Peyer's patch (tissue), 4 donors: ENCODE data around the gene IL1RL2. TPM values are rescaled to one million over a fixed set of nuclear protein-coding genes. Genes with fewer than 3 reads are reported as not detected.

Experiments used
- DNase-seq, 3 donors: peaks; one replicate each; pipeline ENCODE4 v3.0.0-alpha.2; 2017 to 2019
- H3K27ac ChIP-seq, 4 donors: fragments of 200-600 bp; sonication (generic); one replicate each; pipeline ENCODE4 v1.5.1; 2016 to 2019
- H3K27me3 ChIP-seq, 2 donors: fragments of 200-600 bp; sonication (generic); one replicate each; pipeline ENCODE4 v1.5.1; 2019
- H3K36me3 ChIP-seq, 3 donors: fragments of 200-600 bp; sonication (generic); one replicate each; pipeline ENCODE4 v1.5.1; 2016 to 2019
- H3K4me1 ChIP-seq, 4 donors: fragments of 200-600 bp; sonication (generic); one replicate each; pipeline ENCODE4 v1.5.1; 2016 to 2019
- H3K4me3 ChIP-seq, 4 donors: fragments of 200-600 bp; sonication (generic); 1 replicate in 3 of 4; 2 replicates in 1 of 4; pipeline ENCODE4 v1.5.1; 2016 to 2019; ENCODE audit warnings: mild to moderate bottlenecking in 1 of 4
- H3K9me3 ChIP-seq, 4 donors: fragments of 200-600 bp; sonication (generic); one replicate each; pipeline ENCODE4 v1.5.1; 2016 to 2019; ENCODE audit warnings: mild to moderate bottlenecking in 1 of 4
- POLR2A ChIP-seq, 2 donors: fragments of 450-650 bp; IDR thresholded peaks; one replicate each; pipeline ENCODE4 v1.5.1; 2017; ENCODE audit warnings: antibody characterized with exemption in 2 of 2, mild to moderate bottlenecking in 2 of 2, moderate library complexity in 2 of 2
- total RNA-seq, 4 donors: library from RNA; depleted of rRNA; stranded (reverse); fragments of >200 nt; gene quantifications; one replicate each; pipeline ENCODE4 v1.1.0, GENCODE V29; 2016
- TF ChIP-seq, protein P1 (sequence below), 6 experiments: fragments of 450-650 bp in 4 of 6; fragments of 200-600 bp in 2 of 6; sonication (generic) in 1 of 6; IDR thresholded peaks; one replicate each; pipeline ENCODE4 v1.5.1; 2017 to 2019; ENCODE audit warnings: antibody characterized with exemption in 6 of 6, mild to moderate bottlenecking in 3 of 6, moderate library complexity in 1 of 6

The IL1RL2 gene
- total RNA-seq, 4 donors from 2014 or later, result 0.57 to 2.5 TPM; not detected in 2

DNA sequence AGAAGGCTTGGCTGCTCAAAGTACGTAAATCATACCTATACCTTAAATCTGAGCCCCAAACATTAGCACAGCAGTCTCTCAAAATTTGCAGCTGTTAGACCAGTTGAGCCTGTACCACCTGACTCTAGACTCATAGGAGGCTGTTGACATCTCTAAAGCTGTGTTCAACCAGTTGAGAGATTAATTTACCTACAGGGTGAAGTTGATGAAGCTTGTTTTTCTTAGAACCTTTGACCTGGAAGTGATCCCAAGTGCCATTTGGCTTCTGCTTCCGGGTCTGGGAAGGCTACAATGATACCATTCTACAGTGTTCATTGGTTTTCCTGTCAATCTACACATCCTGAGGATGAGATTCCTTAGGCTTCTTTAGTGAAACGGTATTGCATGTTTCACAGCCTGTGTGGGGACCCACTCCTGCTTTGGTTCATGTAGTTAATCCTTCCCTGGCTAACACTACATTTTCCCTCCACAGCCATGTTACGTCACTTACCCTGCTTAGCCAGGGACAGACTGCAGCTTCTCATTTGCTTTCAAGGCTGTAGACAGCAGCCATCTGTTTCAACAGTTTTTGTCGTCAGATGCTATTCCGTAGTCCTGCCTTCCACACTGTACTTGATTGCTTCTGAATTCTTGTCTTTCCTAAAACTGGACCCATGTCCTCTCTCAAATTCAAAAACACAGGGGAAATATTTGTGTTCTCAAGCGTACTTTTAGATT is 4.7 kb upstream of the IL1RL2 start:
- H3K36me3 ChIP-seq, result no peaks in the 10 kb centered on the region
- TF ChIP-seq POLR2A (IDR thresholded peaks at IDR 0.05), result no peak
- TF ChIP-seq, protein P1, sequence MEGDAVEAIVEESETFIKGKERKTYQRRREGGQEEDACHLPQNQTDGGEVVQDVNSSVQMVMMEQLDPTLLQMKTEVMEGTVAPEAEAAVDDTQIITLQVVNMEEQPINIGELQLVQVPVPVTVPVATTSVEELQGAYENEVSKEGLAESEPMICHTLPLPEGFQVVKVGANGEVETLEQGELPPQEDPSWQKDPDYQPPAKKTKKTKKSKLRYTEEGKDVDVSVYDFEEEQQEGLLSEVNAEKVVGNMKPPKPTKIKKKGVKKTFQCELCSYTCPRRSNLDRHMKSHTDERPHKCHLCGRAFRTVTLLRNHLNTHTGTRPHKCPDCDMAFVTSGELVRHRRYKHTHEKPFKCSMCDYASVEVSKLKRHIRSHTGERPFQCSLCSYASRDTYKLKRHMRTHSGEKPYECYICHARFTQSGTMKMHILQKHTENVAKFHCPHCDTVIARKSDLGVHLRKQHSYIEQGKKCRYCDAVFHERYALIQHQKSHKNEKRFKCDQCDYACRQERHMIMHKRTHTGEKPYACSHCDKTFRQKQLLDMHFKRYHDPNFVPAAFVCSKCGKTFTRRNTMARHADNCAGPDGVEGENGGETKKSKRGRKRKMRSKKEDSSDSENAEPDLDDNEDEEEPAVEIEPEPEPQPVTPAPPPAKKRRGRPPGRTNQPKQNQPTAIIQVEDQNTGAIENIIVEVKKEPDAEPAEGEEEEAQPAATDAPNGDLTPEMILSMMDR (IDR thresholded peaks at IDR 0.05), result no peak
- no peak overlapping the region for H3K4me3 ChIP-seq
- H3K9me3 ChIP-seq, result no peaks in the 10 kb centered on the region
- H3K27me3 ChIP-seq, result no peaks in the 10 kb centered on the region
- peaks cover 0 to 2% (median 0%) of the 10 kb centered on the region in 4 donors for H3K4me1 ChIP-seq
- H3K27ac ChIP-seq, result peak overlapping the region in 1 of 4 donors; percentile 16
- no peak for DNase-seq

DNA sequence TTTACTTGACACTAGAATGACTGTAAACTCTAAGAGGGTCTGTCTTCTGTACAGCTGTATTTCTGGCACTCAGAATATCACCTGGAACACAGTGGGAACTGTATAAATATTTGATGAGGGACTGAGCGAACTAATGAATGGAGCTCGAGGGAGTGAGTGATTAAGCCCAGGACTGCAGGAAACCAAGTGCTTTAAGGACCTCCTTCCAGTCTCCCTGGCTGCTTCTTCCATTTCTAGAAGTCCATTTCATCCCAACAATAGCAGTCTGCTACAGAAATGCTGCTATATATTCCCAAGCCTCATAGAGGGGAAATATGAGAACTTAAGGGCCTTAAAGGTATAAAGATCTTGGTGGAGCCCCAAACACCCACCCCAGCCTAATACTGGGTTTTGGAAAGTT is 2.8 kb upstream of the IL1RL2 start:
- TF ChIP-seq, protein P1 (IDR thresholded peaks at IDR 0.05), result no peak
- TF ChIP-seq POLR2A (IDR thresholded peaks at IDR 0.05), result no peak

DNA sequence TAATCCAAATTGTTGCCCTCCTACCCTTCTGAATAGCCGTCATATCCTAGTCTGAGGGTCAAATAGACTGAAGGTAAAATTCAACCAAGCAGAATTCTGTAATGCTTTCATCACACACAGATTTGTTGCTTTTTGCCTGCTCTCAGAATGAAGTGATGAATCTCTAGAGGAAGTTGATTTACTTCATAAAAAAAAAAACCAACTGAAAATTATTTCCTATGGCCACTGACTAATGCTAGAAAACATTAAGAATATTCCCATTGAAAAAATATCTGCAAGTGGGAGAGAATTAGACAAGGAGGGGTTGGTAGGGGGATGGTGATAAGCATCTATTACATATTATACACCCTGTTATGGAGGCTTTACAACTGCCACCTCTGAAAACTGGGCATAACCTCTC is 2.3 kb upstream of the IL1RL2 start:
- no peak overlapping the region for H3K4me3 ChIP-seq
- H3K27me3 ChIP-seq, result no peaks in the 10 kb centered on the region
- no peak for DNase-seq
- H3K9me3 ChIP-seq, result no peaks in the 10 kb centered on the region
- TF ChIP-seq, protein P1 (IDR thresholded peaks at IDR 0.05), result no peak
- no peak for TF ChIP-seq POLR2A (IDR thresholded peaks at IDR 0.05)
- no peaks in the 10 kb centered on the region for H3K36me3 ChIP-seq
- H3K4me1 ChIP-seq, result peaks cover 0 to 12% (median 0%) of the 10 kb centered on the region in 4 donors
- H3K27ac ChIP-seq, result no peak overlapping the region

More for the DNA sequence above, 2.8 kb upstream of the IL1RL2 start:
- no peak for DNase-seq
- no peak overlapping the region for H3K4me3 ChIP-seq
- no peaks in the 10 kb centered on the region for H3K36me3 ChIP-seq
- no peaks in the 10 kb centered on the region for H3K9me3 ChIP-seq
- no peaks in the 10 kb centered on the region for H3K27me3 ChIP-seq
- peaks cover 0 to 12% (median 0%) of the 10 kb centered on the region in 4 donors for H3K4me1 ChIP-seq
- H3K27ac ChIP-seq, result no peak overlapping the region

DNA sequence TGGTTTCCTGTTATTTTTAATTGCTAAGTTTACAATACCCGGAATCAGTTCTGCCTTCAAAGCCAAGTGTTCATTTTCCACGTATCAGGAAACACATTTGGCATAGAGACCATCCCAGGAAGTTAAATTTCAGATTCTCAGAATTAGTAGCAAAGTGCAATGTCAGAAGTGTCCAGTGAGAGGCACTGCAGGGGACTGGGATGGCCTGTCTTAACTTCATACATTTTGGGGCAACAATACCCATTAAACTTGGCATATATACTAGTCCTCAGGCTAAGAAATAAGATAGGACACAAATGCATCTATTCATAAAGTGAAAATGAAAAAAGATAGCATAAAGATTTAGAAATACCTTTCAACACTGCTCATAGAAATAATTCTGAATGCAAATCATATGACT is 1.5 kb upstream of the IL1RL2 start:
- Histone ChIP-seq H3K9me3 (no peaks in the 10 kb centered on the region), H3K27ac (no peak overlapping the region), H3K36me3 (no peaks in the 10 kb centered on the region), H3K27me3 (no peaks in the 10 kb centered on the region), H3K4me1 (peaks cover 0 to 12% (median 0%) of the 10 kb centered on the region in 4 donors), H3K4me3 (no peak overlapping the region)
- TF ChIP-seq, protein P1 (IDR thresholded peaks at IDR 0.05), result peak in 4 of 6 experiments; percentile 35 to 49 (median 42)
- no peak for TF ChIP-seq POLR2A (IDR thresholded peaks at IDR 0.05)
- no peak for DNase-seq

DNA sequence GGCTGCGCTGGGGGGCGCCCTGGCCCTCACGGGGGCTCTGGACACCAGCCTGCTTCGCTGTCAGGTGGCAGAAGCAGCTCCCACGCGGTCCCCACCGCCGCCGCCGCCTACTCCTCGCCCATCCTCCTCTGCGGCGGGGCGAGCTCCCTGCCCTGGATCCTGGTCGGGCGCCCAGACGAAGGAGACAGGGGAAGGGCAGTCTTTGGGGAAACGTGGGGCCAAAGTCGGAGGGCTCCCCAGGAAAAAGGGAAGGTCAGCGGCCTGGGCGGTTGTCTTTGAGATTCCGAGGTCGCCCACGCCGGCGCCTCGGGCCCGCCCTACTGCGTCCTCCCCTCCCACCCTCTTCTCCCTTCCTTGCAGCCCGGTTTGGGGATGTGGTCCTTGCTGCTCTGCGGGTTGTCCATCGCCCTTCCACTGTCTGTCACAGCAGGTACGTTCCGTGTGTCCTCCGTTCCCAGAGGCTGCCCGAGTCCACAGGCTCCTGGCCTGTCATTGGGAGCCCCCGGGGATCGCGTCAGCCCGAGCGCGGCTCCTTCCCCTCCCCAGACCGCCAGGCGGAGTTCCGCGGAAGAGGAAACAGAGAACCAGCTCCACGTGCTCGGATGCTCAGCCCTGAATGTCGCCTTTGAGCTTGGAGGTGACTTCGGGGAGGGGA is 800 bp downstream of the IL1RL2 start:
- no peaks in the 10 kb centered on the region for H3K9me3 ChIP-seq
- peak overlapping the region; percentile 28 to 53 (median 42) for H3K4me3 ChIP-seq
- peak in 2 of 3 donors; percentile 55 to 60 for DNase-seq
- TF ChIP-seq, protein P1 (IDR thresholded peaks at IDR 0.05), result peak in 4 of 6 experiments; percentile 9 to 37 (median 30)
- TF ChIP-seq POLR2A (IDR thresholded peaks at IDR 0.05), result no peak
- peak overlapping the region; percentile 16 to 59 (median 45) for H3K27ac ChIP-seq
- H3K36me3 ChIP-seq, result no peaks in the 10 kb centered on the region
- H3K4me1 ChIP-seq, result peaks cover 0 to 12% (median 0%) of the 10 kb centered on the region in 4 donors
- H3K27me3 ChIP-seq, result no peaks in the 10 kb centered on the region
